Activated T-helper 2 cell treated with anti-CD3 and anti-CD28 coated beads, Interferon-gamma antibody, Interleukin-2, Interleukin-4, amounts not matched to agents 10 μg/mL and 5 μg/mL and 100 μg/mL, durations not matched to agents 14 hours and 24 hours and 36 hours (primary cell): ENCODE results near the gene NCK1. TPM values are rescaled to one million over a fixed set of nuclear protein-coding genes. Genes with fewer than 3 reads are reported as not detected.

Experiments
- DNase-seq: peaks from one replicate; pipeline ENCODE4 v3.0.0; 2021; ENCODE audit warnings: low spot score
- H3K27ac Mint-ChIP-seq: one replicate; pipeline ENCODE4 v1.8.0; 2021; ENCODE audit warnings: mixed read lengths
- H3K27me3 Mint-ChIP-seq: one replicate; pipeline ENCODE4 v1.8.0; 2021; ENCODE audit warnings: low read depth, mixed read lengths
- H3K36me3 Mint-ChIP-seq: one replicate; pipeline ENCODE4 v1.8.0; 2021; ENCODE audit warnings: low read depth, mixed read lengths
- H3K4me1 Mint-ChIP-seq: one replicate; pipeline ENCODE4 v1.8.0; 2021; ENCODE audit warnings: low read depth, mixed read lengths
- H3K4me3 Mint-ChIP-seq: one replicate; pipeline ENCODE4 v1.8.0; 2021; ENCODE audit warnings: low read depth, mild to moderate bottlenecking, moderate library complexity, mixed read lengths
- H3K9me3 Mint-ChIP-seq: one replicate; pipeline ENCODE4 v1.8.0; 2021; ENCODE audit warnings: mixed read lengths
- intact Hi-C: fragments of 100-400 bp; cut with micrococcal nuclease; formaldehyde crosslinking; loops from one replicate; pipeline ENCODE4 v1.15.1; 2023
- total RNA-seq: library from RNA; stranded (reverse); gene quantifications from 2 replicates; pipeline ENCODE4 v1.2.3, GENCODE V29; 2022

NCK1 gene
- total RNA-seq, 1 donor from 2014 or later = 40.2 TPM

DNA sequence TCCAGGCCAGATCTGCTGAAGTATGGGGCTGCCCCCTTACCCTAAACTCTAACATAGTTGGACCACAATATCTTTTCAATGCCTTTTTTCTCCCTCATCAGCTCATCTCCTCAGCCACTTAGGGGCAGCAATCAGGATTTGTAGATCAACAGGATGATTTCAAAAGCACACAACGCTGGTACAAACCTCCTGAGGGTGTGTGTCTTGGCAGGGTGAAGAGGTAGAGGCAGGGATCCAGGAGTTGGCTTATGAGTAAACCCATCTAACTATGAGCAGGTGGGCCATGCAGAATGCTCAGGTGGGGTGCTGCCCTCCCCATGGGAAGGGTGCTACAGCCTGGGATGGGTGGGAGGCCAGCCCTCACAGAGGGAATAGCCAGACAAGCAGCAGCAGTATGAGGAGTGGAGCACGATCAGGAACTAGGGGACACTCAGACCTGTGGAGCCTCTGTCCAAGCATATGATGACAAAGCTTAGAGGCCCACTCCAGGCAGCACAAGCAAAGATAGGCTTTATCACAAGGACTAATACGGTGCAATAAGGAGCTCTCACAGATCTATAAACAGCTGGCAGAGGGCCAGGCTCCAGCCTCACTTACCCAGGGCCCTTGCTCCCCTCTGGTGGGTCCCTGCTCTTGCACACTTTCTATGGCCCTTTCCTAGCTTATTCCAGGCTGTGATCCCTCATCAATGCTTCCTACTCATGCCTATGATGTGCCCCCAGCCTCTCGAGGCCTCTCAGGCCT is 127.9 kb downstream of the NCK1 start:
- no peaks in the 10 kb centered on the region for H3K9me3 Mint-ChIP-seq
- H3K4me1 Mint-ChIP-seq = peaks cover 1% of the 10 kb centered on the region
- no peaks in the 10 kb centered on the region for H3K36me3 Mint-ChIP-seq
- intact Hi-C loops = no loop called here
- no peaks in the 10 kb centered on the region for H3K27me3 Mint-ChIP-seq
- H3K27ac Mint-ChIP-seq = no peak overlapping the region
- DNase-seq = no peak
- no peak overlapping the region for H3K4me3 Mint-ChIP-seq

DNA sequence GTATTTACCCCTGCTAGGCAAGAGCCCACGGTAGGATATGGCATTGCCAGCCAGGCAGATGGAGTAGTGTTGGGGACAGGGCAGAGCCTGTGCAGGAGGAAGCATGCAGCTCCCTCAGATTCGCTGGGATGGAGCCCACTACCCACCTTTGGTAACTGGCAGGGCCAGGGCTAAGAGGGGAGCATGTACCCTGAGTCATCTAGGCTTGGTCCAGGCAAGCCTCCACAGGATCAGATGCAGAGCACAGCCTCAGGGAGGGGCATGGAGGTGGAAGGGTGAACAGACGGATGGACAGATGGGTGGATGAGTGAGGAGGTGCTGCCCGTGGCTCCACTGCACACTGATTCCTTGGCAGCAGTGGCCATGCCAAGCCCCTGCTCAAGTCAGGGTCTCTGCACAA is 128.8 kb downstream of the NCK1 start:
- Mint-ChIP-seq H3K27ac (no peak overlapping the region), H3K27me3 (no peaks in the 10 kb centered on the region), H3K9me3 (no peaks in the 10 kb centered on the region), H3K4me3 (no peak overlapping the region), H3K4me1 (peaks cover 2% of the 10 kb centered on the region), H3K36me3 (no peaks in the 10 kb centered on the region)
- DNase-seq = no peak
- intact Hi-C loops = no loop called here

DNA sequence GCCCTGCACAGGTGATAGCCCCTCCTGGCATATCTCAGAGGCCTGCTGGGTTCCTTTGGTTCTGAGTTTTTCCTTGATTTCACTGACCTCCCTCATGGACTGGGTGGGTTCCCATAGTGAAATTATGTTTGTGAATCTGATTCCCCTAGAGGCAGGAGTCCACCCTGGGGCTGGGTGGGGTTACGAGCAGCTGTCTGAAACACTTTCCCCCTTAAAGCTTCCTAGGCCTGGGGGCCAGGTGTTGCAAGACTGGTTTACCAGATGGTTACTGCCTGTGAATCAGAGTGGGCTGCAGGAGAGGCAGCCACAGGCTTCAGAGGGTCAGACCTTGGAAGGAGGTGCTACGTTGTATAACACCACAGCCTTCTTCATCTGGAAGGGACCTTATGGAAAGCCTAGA is 130.1 kb downstream of the NCK1 start:
- H3K36me3 Mint-ChIP-seq = no peaks in the 10 kb centered on the region
- no peaks in the 10 kb centered on the region for H3K9me3 Mint-ChIP-seq
- H3K27ac Mint-ChIP-seq = no peak overlapping the region
- no peak overlapping the region for H3K4me3 Mint-ChIP-seq
- H3K4me1 Mint-ChIP-seq = peaks cover 2% of the 10 kb centered on the region
- no peaks in the 10 kb centered on the region for H3K27me3 Mint-ChIP-seq
- intact Hi-C loops = no loop called here
- no peak for DNase-seq

DNA sequence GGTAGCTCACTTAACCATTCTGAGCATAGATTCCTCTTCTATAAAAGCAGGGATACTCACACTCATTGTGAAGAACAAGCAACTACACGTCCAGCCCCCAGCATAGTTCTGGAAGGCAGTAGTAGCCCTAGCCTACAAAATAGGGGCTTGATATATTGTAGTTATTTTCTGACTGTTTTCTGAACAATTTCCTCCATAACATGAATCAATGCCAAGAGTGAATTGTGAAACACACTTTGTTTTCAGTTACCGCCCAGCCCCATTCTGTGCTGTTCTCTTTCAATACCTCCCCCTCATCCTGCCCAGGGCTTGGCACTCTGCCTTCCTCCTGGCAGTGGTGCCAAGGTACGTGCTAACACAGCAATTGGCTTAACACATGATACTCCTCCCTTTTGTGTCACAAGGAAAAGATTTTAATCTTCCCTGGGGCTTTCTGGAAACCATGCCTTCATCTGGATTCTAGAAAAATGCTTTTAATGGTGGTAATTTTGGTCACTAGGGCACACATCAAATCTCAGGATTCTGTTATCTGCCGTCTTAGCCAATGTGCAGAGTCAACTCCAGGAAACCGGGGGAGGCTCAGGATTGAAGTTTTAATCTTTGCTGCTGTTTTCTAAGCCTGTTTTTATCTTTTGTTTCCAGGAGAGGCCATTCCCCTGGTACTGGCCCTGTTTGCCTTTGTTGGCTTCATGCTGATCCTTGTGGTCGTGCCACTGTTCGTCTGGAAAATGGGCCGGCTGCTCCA is 132.9 kb downstream of the NCK1 start:
- Mint-ChIP-seq H3K4me3 (no peak overlapping the region), H3K4me1 (peaks cover 2% of the 10 kb centered on the region), H3K36me3 (no peaks in the 10 kb centered on the region), H3K27ac (no peak overlapping the region), H3K9me3 (no peaks in the 10 kb centered on the region), H3K27me3 (no peaks in the 10 kb centered on the region)
- DNase-seq = no peak
- intact Hi-C loops = no loop called here

DNA sequence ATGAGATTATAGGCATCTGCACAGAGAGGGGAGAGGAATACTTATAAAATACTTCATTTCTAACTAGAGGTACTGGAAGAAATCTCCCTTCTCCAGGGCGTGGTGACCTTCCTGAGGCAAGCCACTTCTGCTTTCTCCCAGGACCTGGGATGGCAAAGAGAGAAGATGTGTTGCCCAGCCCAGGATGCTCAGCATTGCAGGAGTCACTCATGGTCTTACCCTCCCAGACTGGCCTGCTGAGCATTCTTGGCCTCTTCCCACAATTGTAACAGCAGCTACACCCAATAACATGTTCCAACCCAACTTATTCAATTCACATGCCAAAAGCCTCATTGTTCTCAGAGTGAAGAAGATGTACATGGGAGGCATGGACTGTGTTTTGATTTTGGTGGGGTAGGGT is 133.6 kb downstream of the NCK1 start:
- Mint-ChIP-seq H3K27me3 (no peaks in the 10 kb centered on the region), H3K4me1 (peaks cover 2% of the 10 kb centered on the region), H3K27ac (no peak overlapping the region), H3K9me3 (no peaks in the 10 kb centered on the region), H3K36me3 (no peaks in the 10 kb centered on the region), H3K4me3 (no peak overlapping the region)
- DNase-seq = no peak
- intact Hi-C loops = no loop called here

Other genes with a start within 250 kb of the NCK1 start
- 42.3 and 44.9 TPM in 2 replicates for gene STAG1, start 109.8 kb upstream of the NCK1 start, total RNA-seq
- gene SLC35G2, start 43.1 kb upstream of the NCK1 start, total RNA-seq = 7.3 and 7.7 TPM in 2 replicates
- gene IL20RB, start 95.8 kb downstream of the NCK1 start, total RNA-seq = 1.3 TPM in 2 replicates